Thoracic aorta (tissue), 2 donors: ENCODE results near the gene SUSD2. TPM values are rescaled to one million over a fixed set of nuclear protein-coding genes. Genes with fewer than 3 reads are reported as not detected.
"Not testable (repeated sequence)": the region's sequence is repeated elsewhere in the genome, so short reads cannot be mapped to it uniquely, and the experiment has no call there.

Experiments used
- ATAC-seq: fragments of 150-250 bp; one replicate; pipeline ENCODE4 v1.8.0; 2017; ENCODE audit warnings: low read depth; ENCODE audit not compliant: insufficient number of reproducible peaks, low FRiP score
- DNase-seq: peaks from one replicate; pipeline ENCODE4 v3.0.0-alpha.2; 2020; ENCODE audit warnings: low spot score
- H3K27ac ChIP-seq, 2 donors: fragments of 200-600 bp; sonication (generic); 1 replicate in 1 of 2; 2 replicates in 1 of 2; pipeline ENCODE4 v1.5.1; 2016; ENCODE audit warnings: mild to moderate bottlenecking in 2 of 2, moderate library complexity in 2 of 2
- H3K27me3 ChIP-seq: fragments of 200-600 bp; sonication (generic); replicated peaks from 2 replicates; pipeline ENCODE4 v1.6.0; 2016; ENCODE audit warnings: mild to moderate bottlenecking; ENCODE audit not compliant: insufficient read depth
- H3K36me3 ChIP-seq: fragments of 200-600 bp; sonication (generic); one replicate; pipeline ENCODE4 v1.5.1; 2016
- H3K4me1 ChIP-seq, 2 donors: fragments of 200-600 bp; sonication (generic); 1 replicate in 1 of 2; 2 replicates in 1 of 2; pipeline versions ENCODE4 v1.5.1 to v1.6.0; 2016; ENCODE audit warnings: low read depth in 2 of 2, mild to moderate bottlenecking in 1 of 2; ENCODE audit not compliant: control insufficient read depth in 1 of 2
- H3K4me3 ChIP-seq: fragments of 200-600 bp; sonication (generic); 2 replicates; pipeline ENCODE4 v1.5.1; 2016; ENCODE audit warnings: mild to moderate bottlenecking
- H3K9me3 ChIP-seq: fragments of 200-600 bp; sonication (generic); 2 replicates; pipeline ENCODE4 v1.5.1; 2016
- total RNA-seq, 2 donors: library from RNA; depleted of rRNA; stranded (reverse); fragments of >200 nt; gene quantifications; one replicate each; pipeline versions ENCODE4 v1.1.0 to v1.2.3, GENCODE V29; 2016
- TF ChIP-seq, protein P1 (sequence below): fragments of 200-600 bp; sonication (generic); IDR thresholded peaks from one replicate; pipeline ENCODE4 v1.5.1; 2019; ENCODE audit warnings: antibody characterized with exemption

SUSD2 gene
- total RNA-seq, 2 donors from 2014 or later = 16.8 to 43.2 TPM

DNA sequence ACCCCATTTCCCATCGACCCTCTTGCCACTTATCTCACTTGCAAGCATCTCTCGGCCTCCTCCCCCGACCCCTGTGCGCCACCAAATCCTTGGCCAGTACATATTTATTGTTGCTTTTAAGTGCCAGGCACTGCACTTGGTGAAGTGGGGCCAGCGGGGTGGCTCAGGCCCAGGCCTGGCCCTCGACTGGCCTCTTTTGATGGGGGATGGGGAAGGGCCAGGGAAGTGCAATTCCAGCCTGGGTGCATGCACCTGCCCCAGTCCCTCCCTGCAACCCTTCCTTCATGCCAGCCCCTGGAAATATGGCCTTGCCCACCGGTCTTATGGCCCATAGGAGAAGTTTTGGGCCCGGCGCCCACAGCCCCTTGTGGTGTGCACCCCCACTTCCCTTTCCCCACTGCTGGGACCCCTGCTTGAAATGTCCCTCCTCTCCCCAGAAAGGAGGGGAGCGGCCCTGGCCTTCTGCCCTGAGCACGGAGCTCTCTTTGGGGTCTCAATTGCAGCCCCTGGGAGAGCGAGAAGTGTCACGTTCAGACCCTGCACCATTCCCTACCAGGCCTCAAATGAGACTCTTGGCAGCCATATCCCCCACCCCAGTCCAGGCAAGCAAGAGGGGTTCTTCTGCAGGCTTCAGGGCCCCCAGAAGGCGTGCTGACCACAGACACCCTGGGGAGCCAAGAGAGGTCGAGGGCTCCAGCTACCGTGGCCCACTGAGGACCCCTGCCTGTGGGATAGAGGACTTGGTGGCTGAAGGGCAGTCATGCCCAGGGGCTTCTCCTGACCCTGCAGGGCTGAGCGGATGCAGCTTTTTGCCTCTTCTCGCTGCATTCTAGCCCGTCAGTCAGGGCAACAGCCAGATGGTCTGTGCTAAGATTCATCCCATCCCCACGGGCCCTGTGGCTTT, 961 bp downstream of the SUSD2 start:
- DNase-seq = no peak

DNA sequence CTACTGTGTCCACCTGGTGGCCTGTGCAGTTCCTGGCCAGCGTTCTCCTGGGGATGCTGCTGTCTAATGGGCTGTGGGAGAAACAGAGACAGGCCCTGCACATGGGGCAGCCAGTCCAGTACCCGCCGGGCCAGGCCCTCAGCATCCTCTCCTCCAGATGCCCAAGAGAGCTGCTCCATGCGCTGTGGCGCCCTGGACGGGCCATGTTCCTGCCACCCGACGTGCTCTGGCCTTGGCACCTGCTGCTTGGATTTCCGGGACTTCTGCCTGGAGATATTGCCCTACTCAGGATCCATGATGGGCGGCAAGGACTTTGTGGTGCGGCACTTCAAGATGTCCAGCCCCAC, 1.6 kb downstream of the SUSD2 start:
- not testable (repeated sequence) for H3K36me3 ChIP-seq, H3K4me3 ChIP-seq, H3K9me3 ChIP-seq, H3K27me3 ChIP-seq, ATAC-seq, DNase-seq, H3K27ac ChIP-seq
- H3K4me1 ChIP-seq = peaks cover 21 to 58% of the 10 kb centered on the region in 2 donors

More for the DNA sequence above, 961 bp downstream of the SUSD2 start:
- Histone ChIP-seq H3K4me3 (peak overlapping the region; percentile 4), H3K9me3 (no peaks in the 10 kb centered on the region), H3K36me3 (peaks cover 10% of the 10 kb centered on the region), H3K4me1 (peaks cover 27 to 63% of the 10 kb centered on the region in 2 donors), H3K27me3 (no peaks in the 10 kb centered on the region), H3K27ac (peak overlapping the region; percentile 39 to 52)
- TF ChIP-seq, protein P1, sequence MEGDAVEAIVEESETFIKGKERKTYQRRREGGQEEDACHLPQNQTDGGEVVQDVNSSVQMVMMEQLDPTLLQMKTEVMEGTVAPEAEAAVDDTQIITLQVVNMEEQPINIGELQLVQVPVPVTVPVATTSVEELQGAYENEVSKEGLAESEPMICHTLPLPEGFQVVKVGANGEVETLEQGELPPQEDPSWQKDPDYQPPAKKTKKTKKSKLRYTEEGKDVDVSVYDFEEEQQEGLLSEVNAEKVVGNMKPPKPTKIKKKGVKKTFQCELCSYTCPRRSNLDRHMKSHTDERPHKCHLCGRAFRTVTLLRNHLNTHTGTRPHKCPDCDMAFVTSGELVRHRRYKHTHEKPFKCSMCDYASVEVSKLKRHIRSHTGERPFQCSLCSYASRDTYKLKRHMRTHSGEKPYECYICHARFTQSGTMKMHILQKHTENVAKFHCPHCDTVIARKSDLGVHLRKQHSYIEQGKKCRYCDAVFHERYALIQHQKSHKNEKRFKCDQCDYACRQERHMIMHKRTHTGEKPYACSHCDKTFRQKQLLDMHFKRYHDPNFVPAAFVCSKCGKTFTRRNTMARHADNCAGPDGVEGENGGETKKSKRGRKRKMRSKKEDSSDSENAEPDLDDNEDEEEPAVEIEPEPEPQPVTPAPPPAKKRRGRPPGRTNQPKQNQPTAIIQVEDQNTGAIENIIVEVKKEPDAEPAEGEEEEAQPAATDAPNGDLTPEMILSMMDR = peak; percentile 24
- no peak for ATAC-seq

DNA sequence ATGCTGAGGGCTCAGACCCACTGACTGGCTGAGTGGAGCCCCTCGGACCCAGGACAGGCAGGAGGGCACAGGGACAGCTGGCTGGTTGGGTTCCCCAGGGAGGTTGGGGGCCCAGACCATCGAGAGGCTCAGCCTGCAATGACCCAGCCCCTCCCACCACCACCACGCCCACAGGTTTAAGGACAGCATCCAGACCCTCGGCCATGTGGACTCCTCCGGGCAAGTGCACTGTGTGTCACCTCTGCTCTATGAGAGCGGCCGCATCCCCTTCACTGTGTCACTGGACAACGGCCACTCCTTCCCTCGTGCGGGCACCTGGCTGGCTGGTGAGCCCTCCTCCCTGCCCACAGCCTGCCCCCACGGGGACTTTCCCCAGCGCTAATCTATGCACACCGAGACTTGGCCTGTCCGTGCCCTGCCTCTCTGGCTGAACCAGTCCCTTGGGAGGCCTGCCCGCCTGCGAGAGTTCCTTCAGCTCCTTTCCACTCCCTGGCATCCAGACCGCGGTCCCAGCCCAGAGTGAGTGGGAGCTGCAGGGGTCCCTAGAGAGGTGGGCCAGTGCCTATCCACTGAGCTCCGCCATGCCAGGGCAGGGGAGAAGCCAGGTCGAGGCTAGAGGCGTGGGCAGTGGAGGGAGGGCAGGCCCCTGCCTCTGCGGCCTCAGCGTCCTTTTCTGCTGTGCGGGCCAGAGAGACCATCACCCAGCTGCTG, 2.2 kb downstream of the SUSD2 start:
- ATAC-seq = no peak

DNA sequence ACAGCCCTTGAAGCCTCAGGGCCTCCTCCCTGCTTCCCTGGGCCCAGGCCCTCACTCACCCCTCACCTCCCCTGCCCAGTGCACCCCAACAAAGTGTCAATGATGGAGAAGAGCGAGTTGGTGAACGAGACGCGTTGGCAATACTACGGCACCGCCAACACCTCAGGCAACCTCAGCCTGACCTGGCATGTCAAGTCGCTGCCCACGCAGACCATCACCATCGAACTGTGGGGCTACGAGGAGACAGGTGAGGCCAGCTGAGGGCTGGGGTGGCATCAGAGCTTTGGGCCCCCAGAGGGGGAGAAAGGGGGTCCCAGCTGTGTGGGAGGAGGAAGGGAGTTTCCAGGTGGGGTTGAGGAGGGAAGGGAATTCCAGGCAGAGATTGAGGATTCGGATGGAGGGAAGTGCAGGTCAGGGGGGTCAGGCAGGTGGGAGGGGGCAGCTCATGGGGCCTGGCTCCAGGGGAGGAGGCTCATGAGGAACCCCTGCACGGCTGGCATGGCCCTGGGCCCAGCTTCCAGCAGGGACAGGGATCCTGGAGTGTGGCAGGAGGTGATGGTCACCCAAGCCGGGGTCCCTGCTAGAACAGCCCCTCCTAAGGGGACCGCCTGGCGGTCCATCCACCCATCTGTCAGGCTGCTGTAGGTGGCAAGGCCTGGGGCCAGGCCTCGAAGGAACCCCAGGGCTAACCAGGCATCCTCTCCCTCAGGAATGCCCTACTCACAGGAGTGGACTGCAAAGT, 2.9 kb downstream of the SUSD2 start:
- peaks cover 10% of the 10 kb centered on the region for H3K36me3 ChIP-seq
- H3K27ac ChIP-seq = no peak overlapping the region
- ATAC-seq (no peak), DNase-seq (no peak)
- no peaks in the 10 kb centered on the region for H3K27me3 ChIP-seq
- TF ChIP-seq, protein P1 = no peak
- H3K9me3 ChIP-seq = no peaks in the 10 kb centered on the region
- H3K4me3 ChIP-seq = peak overlapping the region; percentile 3
- peaks cover 21 to 51% of the 10 kb centered on the region in 2 donors for H3K4me1 ChIP-seq

More for the DNA sequence above, 2.2 kb downstream of the SUSD2 start:
- H3K9me3 ChIP-seq = no peaks in the 10 kb centered on the region
- H3K36me3 ChIP-seq = peaks cover 10% of the 10 kb centered on the region
- H3K27me3 ChIP-seq = no peaks in the 10 kb centered on the region
- no peak for DNase-seq
- TF ChIP-seq, protein P1 = no peak
- H3K27ac ChIP-seq = no peak overlapping the region
- peaks cover 21 to 52% of the 10 kb centered on the region in 2 donors for H3K4me1 ChIP-seq
- peak overlapping the region; percentile 3 for H3K4me3 ChIP-seq

DNA sequence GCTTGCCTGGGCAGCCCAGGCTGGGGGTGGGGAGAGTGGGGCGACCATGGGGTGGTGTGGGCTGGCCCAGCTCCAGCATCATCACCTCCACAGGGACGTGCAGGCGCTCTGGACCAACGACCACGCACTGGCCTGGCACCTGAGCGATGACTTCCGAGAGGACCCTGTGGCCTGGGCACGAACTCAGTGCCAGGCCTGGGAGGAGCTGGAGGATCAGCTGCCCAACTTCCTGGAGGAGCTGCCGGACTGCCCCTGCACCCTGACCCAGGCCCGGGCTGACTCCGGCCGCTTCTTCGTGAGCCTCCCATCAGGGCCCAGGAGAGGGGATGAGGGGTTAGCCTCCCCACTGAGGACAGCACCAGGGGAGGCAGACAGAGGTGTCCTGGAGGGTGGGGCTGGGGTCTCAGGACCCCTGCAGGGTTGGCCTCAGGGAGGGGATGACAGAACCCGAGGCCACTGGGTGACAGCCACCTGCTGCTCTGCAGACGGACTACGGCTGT, 3.8 kb downstream of the SUSD2 start:
- H3K27me3 ChIP-seq = no peaks in the 10 kb centered on the region
- peaks cover 10% of the 10 kb centered on the region for H3K36me3 ChIP-seq
- ATAC-seq (no peak), DNase-seq (no peak)
- H3K4me1 ChIP-seq = peaks cover 21 to 51% of the 10 kb centered on the region in 2 donors
- no peak overlapping the region for H3K4me3 ChIP-seq
- TF ChIP-seq, protein P1 = no peak
- no peak overlapping the region for H3K27ac ChIP-seq
- H3K9me3 ChIP-seq = no peaks in the 10 kb centered on the region
